Right lobe of liver (tissue), 4 donors: Measurements from ENCODE around the gene AOAH.

ENCODE experiments used
- POLR2A ChIP-seq: fragments of 450-650 bp; IDR thresholded peaks from one replicate; pipeline ENCODE4 v1.6.1; 2017; ENCODE audit warnings: antibody characterized with exemption, mild to moderate bottlenecking
- TF ChIP-seq, protein P1 (sequence below), 4 donors: fragments of 200-600 bp in 3 of 4; fragments of 450-650 bp in 1 of 4; IDR thresholded peaks; one replicate each; pipeline versions ENCODE4 v1.5.1 to v1.8.0; 2016 to 2022; ENCODE audit warnings: antibody characterized with exemption in 4 of 4, mild to moderate bottlenecking in 2 of 4
- donor health status: DM: no; HTN: no; CAD: no.
- donor health status: DM: no; HTN: no; CAD: no.
- donor health status: DM: no; HTN: yes; CAD: no.

GRCh38 chr7:36650320-36650719 is 74.0 kb downstream of the AOAH start:
- TF ChIP-seq, protein P1, sequence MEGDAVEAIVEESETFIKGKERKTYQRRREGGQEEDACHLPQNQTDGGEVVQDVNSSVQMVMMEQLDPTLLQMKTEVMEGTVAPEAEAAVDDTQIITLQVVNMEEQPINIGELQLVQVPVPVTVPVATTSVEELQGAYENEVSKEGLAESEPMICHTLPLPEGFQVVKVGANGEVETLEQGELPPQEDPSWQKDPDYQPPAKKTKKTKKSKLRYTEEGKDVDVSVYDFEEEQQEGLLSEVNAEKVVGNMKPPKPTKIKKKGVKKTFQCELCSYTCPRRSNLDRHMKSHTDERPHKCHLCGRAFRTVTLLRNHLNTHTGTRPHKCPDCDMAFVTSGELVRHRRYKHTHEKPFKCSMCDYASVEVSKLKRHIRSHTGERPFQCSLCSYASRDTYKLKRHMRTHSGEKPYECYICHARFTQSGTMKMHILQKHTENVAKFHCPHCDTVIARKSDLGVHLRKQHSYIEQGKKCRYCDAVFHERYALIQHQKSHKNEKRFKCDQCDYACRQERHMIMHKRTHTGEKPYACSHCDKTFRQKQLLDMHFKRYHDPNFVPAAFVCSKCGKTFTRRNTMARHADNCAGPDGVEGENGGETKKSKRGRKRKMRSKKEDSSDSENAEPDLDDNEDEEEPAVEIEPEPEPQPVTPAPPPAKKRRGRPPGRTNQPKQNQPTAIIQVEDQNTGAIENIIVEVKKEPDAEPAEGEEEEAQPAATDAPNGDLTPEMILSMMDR (IDR thresholded peaks at IDR 0.05) = no peak
- TF ChIP-seq POLR2A = no peak
